ENCODE measurements around the gene SECISBP2L.

The SECISBP2L gene

GRCh38 chr15:49066372-49066771 is 20.1 kb upstream of the SECISBP2L start:
- ATAC-seq = no peak
- no peak for TF ChIP-seq PATZ1 (CRISPR knock-in tag; IDR thresholded peaks at IDR 0.05; ENCODE audit: borderline replicate concordance)
- TF ChIP-seq ZNF8 (CRISPR knock-in tag; IDR thresholded peaks at IDR 0.05) = no peak
- no peak for TF ChIP-seq TOX (CRISPR knock-in tag; IDR thresholded peaks at IDR 0.05; ENCODE audit: borderline replicate concordance)
- no peak for TF ChIP-seq CREB5 (CRISPR knock-in tag; IDR thresholded peaks at IDR 0.05; ENCODE audit: low read depth)
- TF ChIP-seq ZFP3 (CRISPR knock-in tag; IDR thresholded peaks at IDR 0.05) = no peak
- TF ChIP-seq TCF4 (CRISPR knock-in tag; IDR thresholded peaks at IDR 0.05; ENCODE audit: borderline replicate concordance) = no peak
- TF ChIP-seq ISL1 (CRISPR knock-in tag; IDR thresholded peaks at IDR 0.05) = no peak
- no peak for TF ChIP-seq OSR1 (CRISPR knock-in tag; IDR thresholded peaks at IDR 0.05)
- TF ChIP-seq GLIS3 (CRISPR knock-in tag; IDR thresholded peaks at IDR 0.05) = no peak
- TF ChIP-seq CSRNP3 (CRISPR knock-in tag; IDR thresholded peaks at IDR 0.05) = no peak
- TF ChIP-seq RARB (CRISPR knock-in tag; IDR thresholded peaks at IDR 0.05) = no peak
- TF ChIP-seq SNAI2 (CRISPR knock-in tag; IDR thresholded peaks at IDR 0.05) = no peak
- no peak for TF ChIP-seq ZNF565 (CRISPR knock-in tag; conservative IDR thresholded peaks at IDR 0.05; ENCODE audit: low read depth)
- no peak for TF ChIP-seq PPARA (CRISPR knock-in tag; IDR thresholded peaks at IDR 0.05; ENCODE audit: borderline replicate concordance)
- no peak for TF ChIP-seq BACH2 (CRISPR knock-in tag; IDR thresholded peaks at IDR 0.05; ENCODE audit: borderline replicate concordance)
- no peak for TF ChIP-seq ARNTL (CRISPR knock-in tag; IDR thresholded peaks at IDR 0.05; ENCODE audit: borderline replicate concordance, low read depth)

- ATAC-seq = no peak
- TF ChIP-seq PPARA (CRISPR knock-in tag; IDR thresholded peaks at IDR 0.05; ENCODE audit: borderline replicate concordance) (no peak), CSRNP3 (CRISPR knock-in tag; IDR thresholded peaks at IDR 0.05) (no peak), ZNF565 (CRISPR knock-in tag; conservative IDR thresholded peaks at IDR 0.05; ENCODE audit: low read depth) (no peak), ESRRG (CRISPR knock-in tag; IDR thresholded peaks at IDR 0.05) (no peak), ZNF8 (CRISPR knock-in tag; IDR thresholded peaks at IDR 0.05) (no peak), TSHZ2 (CRISPR knock-in tag; IDR thresholded peaks at IDR 0.05) (no peak), ISL1 (CRISPR knock-in tag; IDR thresholded peaks at IDR 0.05) (no peak), OSR1 (CRISPR knock-in tag; IDR thresholded peaks at IDR 0.05) (no peak), RARB (CRISPR knock-in tag; IDR thresholded peaks at IDR 0.05) (no peak), ZNF70 (CRISPR knock-in tag; IDR thresholded peaks at IDR 0.05) (no peak), PATZ1 (CRISPR knock-in tag; IDR thresholded peaks at IDR 0.05; ENCODE audit: borderline replicate concordance) (no peak), ZFP30 (CRISPR knock-in tag; IDR thresholded peaks at IDR 0.05) (no peak), TCF4 (CRISPR knock-in tag; IDR thresholded peaks at IDR 0.05; ENCODE audit: borderline replicate concordance) (no peak), CSDC2 (CRISPR knock-in tag; IDR thresholded peaks at IDR 0.05) (no peak), ZFP3 (CRISPR knock-in tag; IDR thresholded peaks at IDR 0.05) (no peak), ARNTL (CRISPR knock-in tag; IDR thresholded peaks at IDR 0.05; ENCODE audit: borderline replicate concordance, low read depth) (no peak)
Measured at GRCh38 chr15:49064884-49065283, 18.6 kb upstream of the SECISBP2L start.
